Endothelial cell (in vitro differentiated cells): Measurements from ENCODE around the gene MOB3B. TPM values are rescaled to one million over a fixed set of nuclear protein-coding genes. Genes with fewer than 3 reads are reported as not detected.

Experiments
- DNase-seq: peaks from one replicate; pipeline ENCODE4 v3.0.0; 2021; ENCODE audit warnings: low spot score
- H3K27ac Mint-ChIP-seq: one replicate; pipeline ENCODE4 v1.8.0; 2021; ENCODE audit warnings: mixed read lengths, inconsistent platforms; ENCODE audit not compliant: unreplicated experiment
- H3K27me3 Mint-ChIP-seq: one replicate; pipeline ENCODE4 v1.8.0; 2021; ENCODE audit warnings: mild to moderate bottlenecking, moderate library complexity, mixed read lengths, inconsistent platforms; ENCODE audit not compliant: unreplicated experiment
- H3K36me3 Mint-ChIP-seq: one replicate; pipeline ENCODE4 v1.8.0; 2021; ENCODE audit warnings: mild to moderate bottlenecking, low read depth, mixed read lengths, inconsistent platforms; ENCODE audit not compliant: unreplicated experiment
- H3K4me1 Mint-ChIP-seq: one replicate; pipeline ENCODE4 v1.8.0; 2021; ENCODE audit warnings: mild to moderate bottlenecking, mixed read lengths, inconsistent platforms; ENCODE audit not compliant: unreplicated experiment
- H3K4me3 Mint-ChIP-seq: one replicate; pipeline ENCODE4 v1.8.0; 2021; ENCODE audit warnings: mild to moderate bottlenecking, mixed read lengths, inconsistent platforms; ENCODE audit not compliant: unreplicated experiment
- H3K9me3 Mint-ChIP-seq: one replicate; pipeline ENCODE4 v1.8.0; 2021; ENCODE audit warnings: mixed read lengths, inconsistent platforms; ENCODE audit not compliant: unreplicated experiment
- CTCF ChIP-seq: fragments of 200-600 bp; sonication (generic); IDR thresholded peaks from one replicate; pipeline ENCODE4 v1.5.0; 2021; ENCODE audit warnings: antibody characterized with exemption; ENCODE audit not compliant: unreplicated experiment
- total RNA-seq: library from RNA; stranded (reverse); fragmentation: NEBNext Ultra II Directional; extraction: Animal tissue kit (Norgen Biotek cat#: 25700); gene quantifications from one replicate; pipeline ENCODE4 v1.2.1, GENCODE V29; 2021; ENCODE audit not compliant: unreplicated experiment

Gene MOB3B
- total RNA-seq, 1 donor from 2014 or later = 6.4 TPM

GRCh38 chr9:27308691-27309390, 220.8 kb downstream of the MOB3B start:
- no peak for DNase-seq
- Mint-ChIP-seq H3K36me3 (no peaks in the 10 kb centered on the region), H3K4me1 (no peaks in the 10 kb centered on the region), H3K27me3 (no peaks in the 10 kb centered on the region), H3K4me3 (no peak overlapping the region), H3K9me3 (no peaks in the 10 kb centered on the region), H3K27ac (no peak overlapping the region)
- no peak for TF ChIP-seq CTCF

- H3K4me3 Mint-ChIP-seq = no peak overlapping the region
- H3K36me3 Mint-ChIP-seq = no peaks in the 10 kb centered on the region
- DNase-seq = no peak
- H3K4me1 Mint-ChIP-seq = no peaks in the 10 kb centered on the region
- no peaks in the 10 kb centered on the region for H3K27me3 Mint-ChIP-seq
- no peak overlapping the region for H3K27ac Mint-ChIP-seq
- H3K9me3 Mint-ChIP-seq = no peaks in the 10 kb centered on the region
- TF ChIP-seq CTCF = no peak
Observed at GRCh38 chr9:27304521-27304920, 225.1 kb downstream of the MOB3B start.

- no peaks in the 10 kb centered on the region for H3K4me1 Mint-ChIP-seq
- no peak for TF ChIP-seq CTCF
- no peaks in the 10 kb centered on the region for H3K9me3 Mint-ChIP-seq
- no peak overlapping the region for H3K4me3 Mint-ChIP-seq
- H3K27me3 Mint-ChIP-seq = no peaks in the 10 kb centered on the region
- DNase-seq = no peak
- H3K36me3 Mint-ChIP-seq = no peaks in the 10 kb centered on the region
- no peak overlapping the region for H3K27ac Mint-ChIP-seq
Observed at GRCh38 chr9:27303219-27303618, 226.4 kb downstream of the MOB3B start.

- Mint-ChIP-seq H3K36me3 (no peaks in the 10 kb centered on the region), H3K27ac (no peak within 1 kb of the TSS), H3K4me3 (no peak within 1 kb of the TSS), H3K27me3 (no peaks in the 10 kb centered on the region), H3K4me1 (no peaks in the 10 kb centered on the region), H3K9me3 (no peaks in the 10 kb centered on the region)
- no peak for DNase-seq
- TF ChIP-seq CTCF = no peak
Observed at GRCh38 chr9:27297050-27297449, 232.6 kb downstream of the MOB3B start, which contains the start of gene EQTN. EQTN (minus strand) TSS chr9:27297150; CDS start chr9:27297055, 95 bp downstream.

- DNase-seq = no peak
- Mint-ChIP-seq H3K4me3 (no peak overlapping the region), H3K27ac (no peak overlapping the region), H3K9me3 (no peaks in the 10 kb centered on the region), H3K36me3 (no peaks in the 10 kb centered on the region), H3K27me3 (no peaks in the 10 kb centered on the region), H3K4me1 (no peaks in the 10 kb centered on the region)
- no peak for TF ChIP-seq CTCF
Observed at GRCh38 chr9:27293996-27294395, 235.6 kb downstream of the MOB3B start.
